NCI-H2081 (cell line): ENCODE measurements around the gene LIMD2.
A peak's percentile ranks its signal among the peaks of the same experiment; 100 is the strongest.

Source experiments
- DNase-seq, 2 experiments: peaks; one replicate each; lab custom pipeline; 2025; lab: John Stamatoyannopoulos, UW

Gene LIMD2

DNA sequence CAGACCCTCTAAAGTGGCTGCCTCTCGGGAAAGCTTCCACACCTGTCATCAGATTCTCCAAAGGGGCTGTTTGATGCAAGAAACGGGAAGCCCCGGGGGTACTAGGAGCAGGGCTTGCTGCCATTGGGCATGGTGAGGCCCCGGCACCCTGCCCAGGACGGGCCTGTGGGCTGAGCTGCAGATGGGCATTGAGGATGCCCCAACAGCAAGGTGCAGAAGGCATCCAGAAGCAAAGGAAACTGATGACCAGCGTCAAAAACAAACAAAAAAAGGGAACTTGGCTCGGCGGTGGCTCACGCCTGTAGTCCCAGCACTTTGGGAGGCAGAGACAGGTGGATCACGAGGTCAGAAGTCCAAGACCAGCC is 1.5 kb upstream of the LIMD2 start:
- DNase-seq = no peak

DNA sequence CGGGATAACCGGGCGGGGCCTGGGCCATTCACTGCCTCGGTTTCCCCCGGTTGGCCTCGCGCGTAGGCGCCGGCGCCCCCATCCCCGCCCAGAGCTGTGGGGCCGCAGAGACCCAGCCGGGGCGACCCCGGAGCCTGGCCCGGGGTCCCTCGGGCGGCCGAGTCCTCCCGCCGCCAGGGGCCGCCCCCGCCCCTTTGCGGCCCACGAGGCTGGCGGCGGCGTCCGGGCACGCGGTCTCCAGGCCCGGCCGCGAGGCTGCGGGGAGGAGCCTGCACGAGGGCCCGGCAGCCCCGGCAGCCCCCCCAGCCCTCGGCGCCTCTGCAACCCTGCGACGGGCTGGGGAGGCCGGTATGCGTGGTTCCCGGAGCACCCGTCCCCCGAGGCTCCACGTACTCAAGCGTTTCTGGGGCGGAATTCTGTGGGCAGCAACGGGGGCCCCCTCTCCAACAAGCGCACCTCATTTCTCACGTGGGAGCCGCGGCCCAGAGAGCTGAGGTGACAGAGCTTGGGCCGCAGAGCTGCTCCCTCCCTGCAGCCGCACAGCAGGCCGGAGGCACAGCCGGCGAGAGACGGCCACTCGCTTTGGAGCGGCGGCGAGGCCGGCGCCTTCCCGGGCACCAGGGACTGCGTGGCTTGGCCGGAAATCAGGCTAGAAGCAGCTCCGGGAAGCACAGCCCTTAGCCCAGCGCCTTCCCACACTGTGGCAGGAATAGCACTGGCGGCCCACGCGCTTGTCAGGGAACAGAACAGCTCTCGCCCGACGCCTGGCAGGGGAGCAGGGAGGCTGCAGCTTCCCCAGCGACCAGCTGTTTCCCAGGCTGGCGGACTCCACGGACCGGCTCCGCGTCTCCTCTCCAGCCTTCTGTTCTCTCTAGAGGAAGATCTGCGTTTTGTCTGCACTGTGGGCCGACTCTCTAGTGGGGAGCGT is 867 bp upstream of the LIMD2 start:
- DNase-seq = peak in 1 of 2 experiments; percentile 23

DNA sequence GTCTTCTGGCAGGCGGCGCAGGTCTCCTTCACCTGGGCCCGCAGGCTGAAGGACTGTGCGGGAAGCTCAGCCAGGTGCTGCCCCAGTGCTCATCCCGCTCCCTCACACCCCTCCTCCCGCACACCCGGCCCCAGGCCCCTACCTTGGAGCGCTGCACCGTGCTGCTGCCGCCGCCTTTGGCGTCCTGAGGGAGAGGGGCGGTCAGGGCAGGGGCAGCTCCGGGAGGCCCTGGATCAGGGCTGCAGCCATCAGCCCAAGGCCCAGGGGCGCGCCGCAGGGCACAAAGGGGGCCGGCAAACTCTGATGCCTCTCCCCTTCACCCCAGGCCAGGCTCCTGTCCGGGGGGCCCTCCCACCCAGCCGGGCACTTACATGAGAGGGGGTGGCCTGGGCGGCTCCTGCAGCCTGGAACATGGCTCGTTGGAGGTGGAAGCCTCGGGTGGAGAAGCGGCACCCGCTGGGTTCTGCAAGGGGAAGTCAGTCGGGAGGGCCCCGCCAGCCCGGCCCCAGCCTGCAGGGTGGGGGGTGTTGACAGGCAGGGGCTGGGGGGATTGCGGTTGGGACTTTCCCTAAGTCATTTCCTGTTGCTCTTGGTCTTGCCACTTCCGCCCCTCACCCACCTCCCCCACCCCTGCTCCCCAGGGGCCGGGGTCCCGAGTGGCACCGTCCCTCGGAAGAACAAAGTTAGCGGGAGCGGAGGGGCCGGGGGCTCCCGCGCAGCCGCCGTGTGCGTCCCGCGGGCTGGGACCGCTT is 863 bp downstream of the LIMD2 start:
- peak; percentile 25 to 29 for DNase-seq

DNA sequence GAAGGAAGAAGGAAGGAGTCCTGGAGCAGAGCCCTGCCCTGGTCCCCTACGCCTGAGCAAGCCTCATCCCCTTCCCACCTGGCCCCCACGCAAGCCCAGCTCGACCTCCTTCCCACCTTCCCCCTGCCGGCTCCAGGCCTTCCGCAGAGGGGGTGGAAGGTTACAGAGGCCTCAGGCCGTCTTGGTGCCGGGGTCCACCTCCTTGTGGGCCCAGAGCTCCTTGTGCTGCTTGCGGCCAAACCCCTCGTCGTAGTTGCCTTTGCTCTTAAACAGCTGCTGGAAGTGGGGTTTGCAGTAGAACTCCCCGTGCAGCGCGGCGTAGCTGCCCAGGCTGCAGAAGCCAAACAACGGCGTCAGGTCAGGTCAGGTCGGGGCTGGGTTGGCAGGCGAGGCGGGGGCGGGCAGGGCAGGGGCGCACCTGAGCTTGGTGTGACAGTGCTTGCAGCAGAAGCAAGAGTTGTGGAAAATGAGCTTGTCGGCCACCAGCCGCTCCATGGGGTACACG is 1.5 kb downstream of the LIMD2 start:
- DNase-seq = no peak

DNA sequence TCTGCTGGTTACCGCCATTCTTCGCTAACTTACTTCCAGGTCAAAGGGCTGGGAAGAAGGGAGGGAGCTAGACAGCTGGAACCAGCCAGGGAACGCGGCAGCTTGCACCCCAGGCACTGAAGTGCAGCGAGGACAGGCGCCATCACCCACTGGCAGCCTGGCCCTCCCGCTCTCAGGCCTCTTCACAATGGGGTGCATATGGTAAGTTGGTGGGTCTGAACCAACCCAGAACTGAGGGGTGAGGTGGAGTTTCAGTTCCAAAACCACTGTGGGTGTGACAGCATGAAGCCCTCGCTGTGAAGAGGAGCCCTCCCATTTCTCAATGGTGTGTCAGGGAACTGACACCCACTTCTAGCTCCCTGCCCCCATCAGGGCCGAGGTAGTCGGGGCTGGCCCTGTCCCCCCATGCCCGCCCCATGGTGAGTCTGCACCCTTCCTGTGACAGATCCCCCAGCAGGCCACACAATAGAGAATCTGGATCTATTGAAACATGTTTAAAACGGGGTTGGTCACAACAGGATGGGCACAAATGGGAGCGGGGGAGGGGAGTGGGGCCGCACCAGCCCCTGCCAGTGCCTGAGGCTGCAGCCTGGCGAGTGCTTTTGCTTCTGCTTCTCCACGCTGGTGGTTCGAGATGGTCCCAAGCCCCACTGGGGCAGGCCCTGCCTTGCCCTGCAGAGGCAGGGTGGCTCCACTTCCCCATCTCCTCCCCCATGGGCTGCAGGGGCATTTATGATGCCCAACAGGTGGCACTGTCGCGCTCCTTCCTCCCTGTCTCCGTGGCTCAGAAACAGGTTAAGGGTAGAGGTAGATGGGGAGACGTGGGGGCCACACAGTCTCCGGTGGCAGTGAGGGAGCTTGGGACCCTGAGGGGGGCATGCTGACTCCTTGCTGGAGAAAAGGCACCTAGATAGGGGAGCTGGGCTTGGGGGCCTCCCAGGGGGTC is 2.3 kb downstream of the LIMD2 start:
- peak; percentile 27 to 30 for DNase-seq

DNA sequence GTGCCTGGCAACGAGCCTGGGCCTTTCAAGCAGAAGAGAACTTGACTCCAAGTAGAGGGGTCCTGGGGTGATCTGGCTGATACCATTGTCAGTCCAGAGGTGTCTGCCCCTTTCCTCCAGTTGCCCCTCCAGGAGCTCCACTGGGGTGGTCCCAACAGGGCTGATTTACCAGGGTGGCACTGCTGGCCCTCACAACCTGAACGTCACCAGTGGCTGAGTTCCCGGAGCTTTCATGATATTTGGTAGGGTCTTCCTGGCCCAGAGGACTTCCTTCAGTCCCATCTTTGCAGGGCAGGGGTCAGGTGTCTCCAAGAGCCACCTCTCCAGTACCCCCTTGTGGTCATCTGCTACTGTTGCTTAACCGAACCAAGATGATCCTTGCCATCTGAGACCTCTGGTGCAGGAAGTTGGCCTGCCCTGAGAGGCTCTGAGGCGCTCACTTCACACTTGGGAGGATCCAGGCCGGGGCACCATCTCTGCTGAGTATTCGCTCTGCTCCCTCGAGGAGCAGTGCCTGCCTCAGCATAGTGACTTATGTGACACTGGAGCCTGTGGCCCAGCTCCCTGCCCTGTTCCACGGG is 3.5 kb downstream of the LIMD2 start:
- no peak for DNase-seq

DNA sequence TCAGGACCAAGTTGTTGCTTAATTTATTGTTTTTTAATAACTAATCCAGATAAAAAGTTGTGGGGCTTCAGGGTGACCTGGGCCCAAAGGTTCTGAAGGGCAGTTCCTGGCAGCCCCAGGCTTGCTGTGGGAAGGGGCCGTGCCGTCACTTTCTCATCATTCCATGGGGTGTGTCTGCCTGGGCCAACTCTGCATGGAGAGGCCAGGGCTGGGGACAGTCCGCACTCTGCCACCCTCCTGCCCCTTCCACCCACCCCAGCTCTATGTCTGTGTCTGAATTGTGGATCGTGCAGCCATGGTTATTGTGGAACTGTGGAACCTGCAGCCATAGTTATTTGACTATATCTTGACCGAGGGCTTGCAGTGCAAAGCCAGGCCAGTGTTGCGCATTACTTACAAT is 4.0 kb downstream of the LIMD2 start:
- no peak for DNase-seq

DNA sequence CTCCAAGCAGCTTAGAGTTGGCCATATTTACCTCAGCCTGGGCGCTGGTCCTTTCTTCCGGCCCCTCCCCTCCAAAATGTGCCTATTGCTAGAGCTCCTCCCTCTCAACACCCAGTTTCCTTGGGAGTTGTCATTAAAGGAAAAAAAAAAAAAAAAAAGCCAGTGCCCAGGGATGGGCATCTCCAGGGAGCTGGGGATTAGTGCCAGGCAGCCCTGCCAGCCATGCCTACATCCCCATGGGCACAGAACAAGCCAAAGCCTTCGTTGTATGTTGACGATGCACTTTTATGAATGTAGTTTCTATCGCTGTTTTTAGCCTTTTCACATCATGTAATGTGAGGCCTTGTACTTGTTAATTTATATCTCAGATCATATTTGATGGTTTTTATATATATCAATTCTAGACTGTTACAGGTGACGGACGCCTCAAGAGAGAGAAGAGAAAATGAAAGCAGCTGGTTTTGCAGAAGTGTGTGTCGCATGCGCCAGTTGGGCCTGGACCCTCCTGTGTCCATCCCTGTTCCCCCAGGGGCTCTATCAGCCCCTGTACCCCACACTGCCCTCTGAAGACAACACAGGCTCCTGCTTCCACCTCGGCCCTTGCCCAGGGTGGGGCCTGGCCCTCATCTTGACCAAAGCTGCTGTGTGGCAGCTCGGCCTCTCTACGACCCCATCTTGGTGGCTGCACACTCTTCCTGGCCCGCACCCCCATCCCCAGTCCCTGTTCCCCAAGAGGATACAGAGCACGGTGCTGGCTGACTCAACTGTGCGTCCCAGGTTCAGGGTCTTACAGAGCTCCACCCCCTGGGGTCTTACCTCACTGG is 4.8 kb downstream of the LIMD2 start:
- DNase-seq = no peak

DNA sequence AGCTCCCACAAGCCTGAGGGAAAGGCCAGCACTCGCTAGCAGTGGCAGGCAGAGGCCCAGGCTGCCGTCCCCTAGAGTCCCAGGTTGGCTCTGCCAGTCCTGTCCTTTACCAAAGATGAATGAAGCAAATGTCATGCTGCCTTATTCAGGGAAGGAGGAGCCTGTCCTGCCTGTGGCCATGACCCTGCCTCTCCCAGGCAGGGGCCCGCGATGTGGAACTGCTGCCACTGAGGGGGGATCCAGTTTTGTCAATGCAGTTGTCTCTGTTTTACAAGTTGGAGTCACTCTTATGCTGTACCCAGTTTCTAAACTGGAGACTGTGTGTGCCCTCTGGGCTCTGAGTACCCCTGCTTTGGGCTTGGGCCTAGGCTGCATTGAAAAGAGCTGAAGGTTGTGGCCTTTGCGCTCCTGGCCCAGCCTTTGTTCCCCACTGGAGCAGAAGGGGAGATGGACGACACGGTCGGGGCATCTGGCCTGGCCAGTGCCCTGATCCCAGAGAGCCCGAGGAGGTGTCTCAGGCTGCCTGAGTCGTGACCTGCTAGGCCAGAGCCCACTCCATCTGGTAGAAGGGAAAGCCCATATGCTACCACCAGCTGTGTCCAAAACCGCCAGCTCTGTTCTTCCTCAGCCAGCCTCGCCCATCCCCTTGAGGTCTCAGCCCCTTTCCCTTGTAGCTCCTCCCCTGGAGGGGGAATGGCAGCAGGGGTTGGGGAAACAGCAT is 5.5 kb downstream of the LIMD2 start:
- no peak for DNase-seq

DNA sequence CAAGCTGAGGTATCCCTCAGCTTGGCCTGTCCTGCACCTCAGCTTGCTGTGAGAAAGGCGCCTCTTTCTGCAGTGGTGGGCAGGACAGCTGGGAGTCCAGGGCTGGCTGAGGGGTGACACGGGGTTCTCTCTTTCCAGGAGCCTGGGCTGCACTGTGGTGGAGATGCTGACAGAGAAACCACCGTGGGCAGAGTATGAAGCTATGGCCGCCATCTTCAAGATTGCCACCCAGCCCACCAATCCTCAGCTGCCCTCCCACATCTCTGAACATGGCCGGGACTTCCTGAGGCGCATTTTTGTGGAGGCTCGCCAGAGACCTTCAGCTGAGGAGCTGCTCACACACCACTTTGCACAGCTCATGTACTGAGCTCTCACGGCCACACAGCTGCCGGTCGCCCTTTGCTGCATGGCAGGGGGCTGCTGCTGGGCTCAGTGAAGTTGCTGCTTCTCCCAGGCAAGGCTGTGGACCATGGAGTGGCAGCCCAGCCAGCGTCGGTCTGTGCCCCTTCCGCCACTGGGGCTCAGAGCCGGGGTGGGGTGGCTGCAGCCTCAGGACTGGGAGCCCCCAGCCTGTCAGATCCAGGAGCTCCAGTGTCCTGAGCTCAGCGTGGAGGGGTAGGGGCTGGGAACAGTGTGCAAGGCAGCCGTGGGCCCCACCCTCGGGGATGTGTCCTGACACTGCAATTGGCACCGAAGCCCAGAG is 6.4 kb downstream of the LIMD2 start:
- no peak for DNase-seq

DNA sequence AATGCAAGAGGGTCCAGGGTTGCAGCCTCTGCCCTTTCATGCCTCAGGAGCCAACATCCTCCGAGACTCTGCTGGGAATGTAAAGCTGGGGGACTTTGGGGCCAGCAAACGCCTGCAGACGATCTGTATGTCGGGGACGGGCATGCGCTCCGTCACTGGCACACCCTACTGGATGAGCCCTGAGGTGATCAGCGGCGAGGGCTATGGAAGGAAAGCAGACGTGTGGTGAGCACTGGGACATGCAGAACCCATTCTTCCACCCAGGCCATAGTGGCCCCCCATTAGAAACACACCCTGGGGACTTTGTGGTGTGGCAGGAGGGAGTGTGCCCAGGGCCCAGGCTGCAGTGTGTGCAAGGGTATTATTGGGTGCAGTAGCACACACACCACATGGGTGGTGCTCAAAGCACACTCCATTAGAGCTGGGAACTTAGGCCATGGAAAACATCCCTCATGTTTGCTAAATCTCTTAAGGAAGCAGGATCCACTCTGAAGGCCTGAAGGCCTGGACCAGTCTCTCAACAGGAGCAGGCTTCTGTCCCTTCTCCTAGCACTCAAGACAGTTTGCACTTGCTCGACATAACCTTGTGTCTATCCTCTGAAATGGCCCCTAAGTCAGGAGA is 7.6 kb downstream of the LIMD2 start:
- no peak for DNase-seq

DNA sequence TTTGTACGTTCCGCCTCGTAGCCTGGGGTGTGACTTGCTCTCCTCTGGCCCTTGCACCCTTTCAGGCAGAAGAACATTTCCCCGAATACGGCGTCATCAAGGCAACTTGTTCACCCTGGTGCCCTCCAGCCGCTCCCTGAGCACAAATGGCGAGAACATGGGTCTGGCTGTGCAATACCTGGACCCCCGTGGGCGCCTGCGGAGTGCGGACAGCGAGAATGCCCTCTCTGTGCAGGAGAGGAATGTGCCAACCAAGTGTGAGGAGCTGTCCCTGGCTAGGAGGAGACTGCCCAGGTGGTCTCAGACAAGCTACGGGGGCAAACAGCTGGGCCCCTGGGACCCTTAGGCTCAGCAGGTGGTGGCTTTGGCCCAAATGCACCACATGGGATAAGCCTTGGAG is 10.4 kb downstream of the LIMD2 start:
- DNase-seq = no peak

DNA sequence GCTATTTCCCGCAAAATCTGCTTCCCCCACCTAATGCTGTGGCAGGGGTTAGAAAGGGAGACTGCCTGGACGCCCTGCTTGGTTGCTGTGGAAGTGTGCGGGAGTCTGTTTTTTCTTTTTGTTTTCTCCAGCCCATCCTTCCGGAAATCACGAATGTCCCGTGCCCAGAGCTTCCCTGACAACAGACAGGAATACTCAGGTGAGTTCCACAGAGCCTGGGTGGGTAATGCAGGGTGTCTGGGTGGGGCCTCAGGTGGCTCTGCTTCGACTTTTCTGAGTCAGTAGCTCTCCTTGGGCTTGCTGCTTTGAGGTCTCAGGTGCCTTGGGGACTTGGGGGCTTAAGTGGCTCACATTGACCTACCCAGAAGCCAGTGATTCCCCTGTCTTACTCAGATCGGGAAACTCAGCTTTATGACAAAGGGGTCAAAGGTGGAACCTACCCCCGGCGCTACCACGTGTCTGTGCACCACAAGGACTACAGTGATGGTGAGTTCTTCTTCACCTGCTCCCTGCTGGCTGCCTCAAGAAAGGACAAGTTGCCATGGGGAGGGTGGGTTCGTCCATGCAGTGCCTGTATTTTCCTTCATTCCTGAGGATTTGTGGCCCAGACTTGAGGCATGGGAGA is 11.4 kb downstream of the LIMD2 start:
- no peak for DNase-seq

DNA sequence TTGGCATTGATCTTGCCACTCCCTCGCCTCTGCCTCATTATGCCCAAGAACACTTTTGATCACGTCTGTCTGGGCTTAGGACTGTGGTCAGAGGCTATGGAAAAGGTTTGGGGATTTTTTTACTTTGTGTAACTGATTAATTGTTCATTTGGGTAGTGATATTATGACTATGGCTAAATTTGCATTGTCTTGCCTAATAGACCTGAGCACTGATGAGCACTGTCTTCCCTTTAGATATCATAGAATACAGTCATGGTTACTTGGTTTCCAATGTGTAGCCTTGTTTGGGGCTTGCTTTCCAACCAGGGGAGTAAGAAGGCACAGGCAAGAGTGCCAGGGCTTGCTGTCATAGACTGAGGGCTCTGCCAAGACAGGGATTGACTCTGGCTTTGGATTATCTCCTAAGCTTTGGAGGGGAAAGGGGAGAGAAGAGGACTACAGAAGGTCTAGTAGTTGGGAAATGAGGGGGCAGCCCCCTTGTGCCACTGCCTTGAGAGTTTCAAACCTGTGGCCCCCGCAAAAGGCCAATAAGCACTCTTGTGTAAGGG is 13.7 kb downstream of the LIMD2 start:
- DNase-seq = no peak

DNA sequence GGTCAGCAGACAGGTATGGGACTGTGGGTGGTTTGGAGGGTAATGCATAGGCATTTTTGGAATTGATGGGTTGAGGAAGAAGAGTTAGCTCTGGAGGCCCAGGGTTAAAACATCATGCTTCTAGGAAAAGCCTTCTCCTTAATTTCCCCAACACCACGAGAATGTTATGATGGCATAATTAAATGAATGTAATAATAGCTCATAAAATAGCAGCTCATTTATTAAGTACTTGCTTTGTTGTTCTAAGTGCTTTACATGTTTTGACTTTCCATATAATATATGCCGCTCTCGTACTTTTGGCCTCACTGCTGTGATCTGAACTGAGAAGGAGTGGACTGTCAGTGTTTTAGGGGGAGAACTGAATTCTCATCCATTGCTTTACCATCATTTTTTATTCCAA is 14.3 kb downstream of the LIMD2 start:
- no peak for DNase-seq

DNA sequence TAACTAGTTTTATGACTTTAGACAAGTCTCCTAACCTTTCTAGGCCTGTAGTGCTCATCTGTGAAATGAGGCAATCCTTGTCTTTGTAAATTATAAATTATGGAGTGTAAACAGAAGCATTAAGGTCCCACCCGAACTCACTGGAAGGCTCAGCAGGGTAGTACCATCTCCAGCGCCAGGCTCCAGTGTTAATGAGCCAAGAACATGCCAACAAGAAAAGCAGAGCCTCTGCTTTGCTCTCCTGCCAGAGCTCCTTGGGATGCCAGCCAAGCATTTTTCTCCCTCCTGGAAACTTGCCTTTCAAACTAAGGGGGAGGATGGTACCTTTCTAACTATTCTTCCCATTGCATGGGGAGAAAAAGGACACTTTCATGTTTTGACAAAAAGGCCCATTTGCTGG is 14.9 kb downstream of the LIMD2 start:
- no peak for DNase-seq

DNA sequence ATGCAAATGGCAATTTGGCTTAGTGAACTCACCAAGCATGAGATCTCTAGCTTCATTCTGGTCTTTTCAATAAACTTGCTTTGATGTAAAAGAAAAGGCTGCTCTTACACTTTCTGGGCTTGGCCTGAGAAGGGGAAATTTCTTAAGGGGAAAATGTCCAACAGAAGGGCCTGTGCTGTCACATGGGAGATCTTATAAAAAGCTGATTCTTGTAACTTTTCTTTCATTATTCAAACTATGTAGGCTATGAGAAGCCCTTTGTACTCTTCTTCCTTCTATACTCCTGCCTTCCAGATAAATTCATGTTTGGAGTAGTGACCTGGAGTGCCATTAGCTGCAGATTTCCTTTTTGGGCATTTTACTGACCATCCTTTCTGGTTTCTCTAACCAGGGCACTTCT is 16.9 kb downstream of the LIMD2 start:
- DNase-seq = no peak

DNA sequence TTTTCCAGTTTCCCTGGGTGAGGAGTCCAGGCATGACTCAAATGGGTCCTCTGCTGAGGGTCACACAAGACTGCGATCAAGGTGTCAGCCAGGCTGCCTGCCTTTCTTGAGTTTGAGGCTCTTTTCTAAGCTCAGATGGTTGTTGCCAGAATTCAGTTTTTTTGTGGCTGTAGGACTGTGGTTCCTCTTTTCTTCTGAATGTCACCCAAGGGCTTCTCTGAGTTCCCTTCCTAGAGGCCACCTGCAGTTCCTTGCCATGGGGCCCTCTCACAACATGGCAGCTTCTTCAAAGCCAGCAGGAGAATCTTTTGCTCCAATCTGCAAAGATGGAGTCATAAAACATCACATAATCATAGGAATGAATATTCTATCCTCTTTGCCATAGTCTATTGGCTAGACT is 17.5 kb downstream of the LIMD2 start:
- DNase-seq = no peak
